CD4-positive, alpha-beta T cell treated with Interferon alpha-2 for 1 hour (primary cell): ENCODE data around the gene EIF4G2.

Source experiments
- DNase-seq, 2 donors: peaks; one replicate each; pipeline ENCODE4 v3.0.0-alpha.2; 2020 to 2022

Gene EIF4G2

DNA sequence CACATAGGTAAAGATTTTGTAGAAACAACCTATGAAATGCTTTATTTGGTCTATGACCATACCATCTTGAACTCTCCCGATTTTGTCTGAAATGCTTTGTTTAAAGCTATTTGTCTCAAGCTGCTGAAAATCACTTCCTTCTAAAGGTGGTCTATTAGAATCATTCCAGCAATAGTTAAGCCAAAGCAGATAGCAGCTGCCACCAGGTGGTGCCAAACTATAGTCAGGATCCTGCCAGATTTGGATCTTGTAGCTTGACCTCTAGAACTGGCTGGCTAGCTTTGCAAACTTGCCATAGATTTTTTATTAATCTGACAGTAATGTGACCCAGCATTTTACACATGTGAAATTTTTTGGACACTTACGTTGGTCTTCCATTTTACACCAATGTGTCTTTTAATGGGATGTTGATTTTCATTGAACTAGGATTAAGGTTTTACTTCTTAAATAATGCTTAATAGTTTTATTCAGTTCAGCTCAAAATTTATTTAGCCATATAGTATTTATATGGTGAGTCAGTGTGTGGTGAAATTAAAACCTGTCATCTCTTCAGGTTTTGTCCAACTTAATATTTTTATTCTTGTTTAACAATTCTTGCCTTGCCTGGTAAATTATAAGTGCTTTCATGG, 38.0 kb downstream of the EIF4G2 start:
- peak in 1 of 2 donors; percentile 27 for DNase-seq

DNA sequence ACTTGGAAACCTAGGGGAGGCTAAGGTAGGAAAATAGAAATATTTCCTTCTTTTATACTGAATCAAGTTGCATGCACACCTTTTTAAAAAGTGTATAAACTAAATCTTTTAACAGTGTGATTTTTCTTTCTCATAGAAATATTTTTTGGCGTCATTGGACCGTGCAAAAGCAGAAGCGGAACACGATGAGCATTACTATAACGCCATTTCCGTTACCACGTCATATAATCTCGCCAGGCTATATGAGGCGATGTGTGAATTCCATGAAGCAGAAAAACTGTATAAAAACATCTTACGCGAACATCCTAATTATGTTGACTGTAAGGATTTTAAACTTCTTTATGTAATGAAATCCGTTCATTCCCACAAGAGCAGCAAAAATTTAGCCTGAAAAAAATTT, 44.3 kb downstream of the EIF4G2 start:
- no peak for DNase-seq

DNA sequence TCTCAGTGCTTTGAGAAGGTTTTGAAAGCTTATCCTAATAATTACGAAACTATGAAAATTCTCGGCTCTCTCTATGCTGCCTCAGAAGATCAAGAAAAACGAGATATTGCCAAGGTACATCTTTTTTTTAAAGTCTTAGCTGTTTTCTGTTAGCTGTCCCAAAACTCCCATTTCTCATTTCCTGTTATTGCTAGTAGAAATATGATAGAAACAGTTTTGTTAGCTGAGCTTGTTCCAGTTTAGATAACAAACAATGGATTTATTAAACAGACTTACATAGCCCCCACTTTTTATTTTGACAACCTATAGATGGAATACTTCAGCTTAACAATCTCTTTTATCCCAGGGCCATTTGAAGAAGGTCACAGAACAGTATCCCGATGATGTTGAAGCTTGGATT, 45.0 kb downstream of the EIF4G2 start:
- no peak for DNase-seq

DNA sequence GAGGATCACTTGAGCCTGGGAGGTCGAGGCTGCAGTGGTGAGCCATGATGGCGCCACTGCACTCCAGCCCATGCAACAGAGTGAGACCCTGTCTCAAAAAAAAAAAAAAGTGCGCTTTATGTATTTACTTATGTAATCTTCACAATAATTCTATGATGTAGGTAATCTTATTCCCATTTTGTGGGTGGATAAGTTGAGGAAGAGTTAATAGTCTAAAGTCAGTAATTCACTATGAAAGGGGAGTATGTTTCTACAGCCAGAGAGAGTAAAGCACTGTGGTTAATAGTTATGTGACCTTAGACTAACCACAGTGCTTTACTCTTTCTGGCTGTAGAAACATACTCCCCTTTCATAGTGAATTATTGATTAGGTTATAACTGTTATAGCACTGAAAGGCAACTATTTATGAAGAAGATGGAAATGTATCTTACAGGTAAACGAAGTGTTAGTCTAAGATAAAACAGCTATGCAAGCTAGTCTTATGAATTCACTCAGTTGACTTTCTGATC, 45.8 kb downstream of the EIF4G2 start:
- DNase-seq: no peak

DNA sequence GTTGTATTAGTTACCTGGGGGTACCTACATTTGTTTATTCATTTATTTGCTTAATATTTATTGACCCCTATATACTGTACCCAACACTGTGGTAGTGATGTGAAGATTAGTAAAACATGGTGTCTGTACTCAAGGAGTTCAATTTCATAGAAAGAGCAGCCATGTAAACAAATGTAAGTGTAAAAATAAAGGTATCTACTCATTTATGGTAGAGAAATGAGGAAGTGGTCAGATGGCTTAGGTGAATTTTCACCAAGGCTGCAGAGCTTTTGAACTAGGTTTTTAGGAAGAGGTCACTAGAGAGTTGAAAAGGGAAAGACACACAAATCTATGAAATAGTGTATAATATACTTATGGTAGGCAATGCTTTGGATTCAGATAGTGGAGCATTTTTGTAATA, 46.5 kb downstream of the EIF4G2 start:
- DNase-seq: no peak

DNA sequence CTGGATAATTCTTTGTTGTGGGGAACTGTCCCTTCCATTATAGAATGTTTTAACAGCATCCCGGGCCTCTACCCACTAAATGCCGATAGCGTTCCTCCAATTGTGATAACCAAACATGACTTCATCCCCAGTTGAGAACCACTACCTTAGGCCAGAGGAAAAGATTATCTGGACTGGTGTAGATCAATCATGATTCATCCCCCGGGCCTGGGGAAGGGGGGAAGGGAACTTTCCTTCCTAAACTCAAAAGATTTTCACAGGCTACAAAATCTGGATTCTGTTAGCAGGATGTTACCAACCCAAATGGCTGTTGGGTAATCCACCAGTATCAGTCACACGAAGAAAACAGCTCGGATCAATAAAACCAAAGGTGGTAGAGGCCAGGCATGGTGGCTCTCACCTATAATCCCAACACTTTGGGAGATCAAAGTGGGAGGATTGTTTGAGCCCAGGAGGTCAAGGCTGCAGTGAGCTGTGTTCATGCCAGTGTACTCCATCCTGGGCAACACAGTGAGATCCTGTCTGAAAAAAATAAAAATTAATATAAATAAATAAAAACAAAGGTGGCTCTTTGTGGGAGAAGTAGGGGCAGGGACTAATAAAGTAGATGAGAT, 47.5 kb downstream of the EIF4G2 start:
- DNase-seq: no peak

DNA sequence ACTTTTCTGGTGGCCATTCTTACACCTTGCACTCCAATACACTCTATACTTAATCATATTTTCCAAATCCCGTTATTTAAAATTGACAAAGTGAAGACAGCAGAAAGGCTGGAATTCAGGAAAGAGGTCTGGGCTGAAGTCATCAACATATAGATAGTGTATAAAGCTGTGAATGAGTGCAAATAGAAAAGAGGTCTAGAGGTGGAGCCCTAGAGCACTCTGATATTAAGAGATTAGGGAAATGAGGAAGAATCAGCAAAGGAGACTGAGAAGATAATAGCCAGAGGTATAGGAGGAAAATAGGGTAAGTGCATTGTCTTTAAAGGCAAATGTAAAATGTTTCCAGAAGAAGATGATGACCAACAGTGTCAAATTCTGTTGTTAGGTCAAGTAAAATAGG, 49.8 kb downstream of the EIF4G2 start:
- DNase-seq: no peak

DNA sequence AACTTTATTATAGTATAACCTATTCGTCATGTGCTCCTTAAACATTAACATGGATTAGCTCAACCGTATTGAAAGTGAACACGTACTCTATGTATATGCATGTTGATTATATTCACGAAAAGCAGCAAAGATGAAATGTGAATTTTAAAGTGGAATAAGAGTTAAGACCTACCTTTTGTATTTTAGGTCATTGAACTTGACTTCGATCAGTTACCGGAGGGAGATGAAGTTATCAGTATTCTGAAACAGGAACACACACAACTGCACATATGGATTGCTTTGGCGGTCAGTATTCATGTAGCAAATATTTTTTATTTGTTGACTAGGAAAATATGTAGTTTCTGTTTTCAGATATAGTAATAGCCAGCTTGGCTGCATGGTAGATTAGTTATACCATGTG, 56.2 kb downstream of the EIF4G2 start:
- DNase-seq: no peak

DNA sequence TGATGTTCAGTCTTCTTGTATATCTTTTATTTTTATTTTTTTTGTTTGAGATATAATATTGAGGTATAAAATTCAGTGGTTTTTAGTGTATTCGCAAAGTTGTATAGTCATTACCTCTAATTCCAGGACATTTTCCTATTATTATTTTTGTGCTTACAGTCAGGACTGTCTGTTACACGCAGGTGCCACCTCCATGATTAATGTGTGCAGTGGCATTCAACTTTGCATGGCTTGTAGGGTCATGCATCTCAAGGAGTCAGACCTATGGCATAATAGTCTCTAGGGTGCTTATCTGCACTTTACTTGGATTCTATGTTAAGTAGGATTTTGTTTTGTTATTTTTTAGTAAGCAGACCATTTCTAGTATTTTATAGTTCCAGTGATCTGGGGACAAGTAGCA, 56.7 kb downstream of the EIF4G2 start:
- DNase-seq: no peak

DNA sequence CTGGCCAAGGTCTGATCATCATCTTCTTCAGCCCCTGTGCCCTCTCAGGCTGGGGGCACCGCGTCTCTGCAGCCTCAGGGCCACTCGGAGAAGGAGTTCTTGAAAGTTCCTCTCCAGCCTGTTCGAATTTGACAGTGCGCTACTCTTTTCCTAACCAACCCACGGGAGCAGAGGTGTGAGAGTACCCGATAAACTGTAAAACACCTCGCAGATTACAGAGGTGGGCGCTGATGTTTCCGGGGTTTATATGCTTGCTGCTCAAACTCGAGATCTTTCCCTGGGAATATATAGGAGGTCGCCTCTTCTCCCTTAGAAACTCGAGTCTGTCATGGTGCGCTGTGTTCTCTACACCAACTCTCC, 57.2 kb downstream of the EIF4G2 start:
- no peak for DNase-seq

DNA sequence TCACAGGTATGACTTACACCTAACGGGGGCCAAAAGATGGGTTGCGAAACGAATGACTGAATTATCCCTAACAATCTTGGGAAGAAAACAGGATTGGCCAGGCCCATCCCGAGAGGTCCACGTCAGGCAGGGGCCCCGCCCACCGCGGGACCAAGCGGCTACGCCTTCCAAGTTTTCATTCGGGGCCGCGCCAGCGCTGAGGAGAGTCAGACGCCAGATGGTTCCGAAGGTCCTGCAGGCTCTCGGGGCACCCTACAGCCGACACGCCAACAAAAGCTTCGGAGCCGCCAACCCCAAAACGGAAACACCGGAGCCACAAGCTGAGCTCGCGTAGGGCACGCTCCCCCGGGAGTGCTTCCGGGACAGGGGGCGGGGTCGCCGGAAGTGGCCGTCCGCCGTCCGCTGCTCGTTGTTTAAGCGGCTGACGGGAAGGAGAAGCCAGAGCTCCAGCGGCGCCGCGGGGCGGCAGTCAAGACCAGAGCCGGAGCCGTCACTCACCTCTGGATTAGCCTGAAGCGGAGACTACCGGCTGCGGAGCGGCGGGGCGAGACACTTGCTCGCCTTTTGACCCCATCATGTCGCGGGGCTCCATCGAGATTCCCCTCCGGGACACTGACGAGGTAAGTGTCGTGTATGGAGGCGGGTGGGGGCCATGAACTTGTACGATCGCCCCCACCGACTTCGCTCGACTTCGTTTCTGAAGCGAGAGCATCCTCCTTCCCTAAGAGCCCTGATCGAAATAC, 57.7 kb downstream of the EIF4G2 start, which contains the start of gene CTR9:
TSS of gene CTR9 (plus strand) at position 409 of the 743 bp plus-strand sequence. CDS start at position 576, 167 bp downstream.
- DNase-seq: peak; percentile 89 to 91

DNA sequence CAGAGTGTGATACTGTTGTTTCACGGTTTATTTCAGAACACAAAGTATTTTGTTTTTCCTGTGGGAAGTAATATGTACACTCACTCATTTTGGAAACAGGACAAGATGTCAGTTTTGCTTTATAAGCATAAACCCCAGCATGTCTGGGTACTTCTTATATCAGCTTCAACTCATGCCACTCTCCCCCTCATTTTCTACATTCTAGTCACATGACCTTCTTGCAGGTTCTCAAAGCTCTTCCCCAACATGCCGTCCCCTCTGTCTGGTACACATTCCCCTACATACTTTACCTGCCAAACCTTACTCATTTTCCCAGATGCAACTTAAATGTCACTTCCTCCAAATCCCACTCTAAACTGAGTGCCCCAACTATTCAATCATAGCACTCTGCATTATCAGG, 59.2 kb downstream of the EIF4G2 start:
- DNase-seq: no peak

DNA sequence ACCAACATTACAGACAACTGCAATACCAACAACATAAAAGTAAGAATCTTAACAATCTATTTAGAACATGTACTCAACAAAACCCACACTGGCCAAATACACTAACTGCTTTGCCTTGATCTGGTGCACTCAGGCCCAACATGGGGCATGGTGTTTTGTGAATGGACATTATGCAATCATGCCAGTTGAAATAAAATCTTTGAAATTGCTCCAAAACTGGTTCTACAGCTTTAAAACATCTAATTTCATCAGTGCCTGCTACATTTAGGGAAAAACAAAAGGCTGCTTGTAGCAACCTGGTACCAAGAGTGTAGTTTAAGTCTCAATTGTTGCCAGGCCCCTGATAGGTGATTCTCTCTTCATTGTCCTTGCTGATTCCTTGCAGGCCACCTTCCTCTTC, 61.0 kb downstream of the EIF4G2 start:
- no peak for DNase-seq
